ENCODE measurements around the gene ARHGAP10. TPM values are rescaled to one million over a fixed set of nuclear protein-coding genes. Genes with fewer than 3 reads are reported as not detected.

ARHGAP10 gene
- total and polyA plus RNA-seq, 3 donors from 2014 or later = 17.4 to 108 (median 83.5) TPM

GRCh38 chr4:147975325-147975724 is 243.4 kb downstream of the ARHGAP10 start:
- 75 to 79% methylated on average over 3 of the region's 3 CpGs for WGBS, 2 donors
- Histone ChIP-seq H3K4me3 (no peak overlapping the region), H3K27me3 (no peaks in the 10 kb centered on the region), H3K9me3 (no peaks in the 10 kb centered on the region), H3K36me3 (ENCODE audit: low read depth, missing control alignments) (no peaks in the 10 kb centered on the region), H3K4me1 (peaks cover 8% of the 10 kb centered on the region), H3K27ac (no peak overlapping the region)
- intact Hi-C loops (cut with DNase I; ENCODE audit: low total_unique reads) = no loop called here
- TF ChIP-seq, protein P1, sequence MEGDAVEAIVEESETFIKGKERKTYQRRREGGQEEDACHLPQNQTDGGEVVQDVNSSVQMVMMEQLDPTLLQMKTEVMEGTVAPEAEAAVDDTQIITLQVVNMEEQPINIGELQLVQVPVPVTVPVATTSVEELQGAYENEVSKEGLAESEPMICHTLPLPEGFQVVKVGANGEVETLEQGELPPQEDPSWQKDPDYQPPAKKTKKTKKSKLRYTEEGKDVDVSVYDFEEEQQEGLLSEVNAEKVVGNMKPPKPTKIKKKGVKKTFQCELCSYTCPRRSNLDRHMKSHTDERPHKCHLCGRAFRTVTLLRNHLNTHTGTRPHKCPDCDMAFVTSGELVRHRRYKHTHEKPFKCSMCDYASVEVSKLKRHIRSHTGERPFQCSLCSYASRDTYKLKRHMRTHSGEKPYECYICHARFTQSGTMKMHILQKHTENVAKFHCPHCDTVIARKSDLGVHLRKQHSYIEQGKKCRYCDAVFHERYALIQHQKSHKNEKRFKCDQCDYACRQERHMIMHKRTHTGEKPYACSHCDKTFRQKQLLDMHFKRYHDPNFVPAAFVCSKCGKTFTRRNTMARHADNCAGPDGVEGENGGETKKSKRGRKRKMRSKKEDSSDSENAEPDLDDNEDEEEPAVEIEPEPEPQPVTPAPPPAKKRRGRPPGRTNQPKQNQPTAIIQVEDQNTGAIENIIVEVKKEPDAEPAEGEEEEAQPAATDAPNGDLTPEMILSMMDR (IDR thresholded peaks at IDR 0.05) = no peak
- no peak for DNase-seq

DNA sequence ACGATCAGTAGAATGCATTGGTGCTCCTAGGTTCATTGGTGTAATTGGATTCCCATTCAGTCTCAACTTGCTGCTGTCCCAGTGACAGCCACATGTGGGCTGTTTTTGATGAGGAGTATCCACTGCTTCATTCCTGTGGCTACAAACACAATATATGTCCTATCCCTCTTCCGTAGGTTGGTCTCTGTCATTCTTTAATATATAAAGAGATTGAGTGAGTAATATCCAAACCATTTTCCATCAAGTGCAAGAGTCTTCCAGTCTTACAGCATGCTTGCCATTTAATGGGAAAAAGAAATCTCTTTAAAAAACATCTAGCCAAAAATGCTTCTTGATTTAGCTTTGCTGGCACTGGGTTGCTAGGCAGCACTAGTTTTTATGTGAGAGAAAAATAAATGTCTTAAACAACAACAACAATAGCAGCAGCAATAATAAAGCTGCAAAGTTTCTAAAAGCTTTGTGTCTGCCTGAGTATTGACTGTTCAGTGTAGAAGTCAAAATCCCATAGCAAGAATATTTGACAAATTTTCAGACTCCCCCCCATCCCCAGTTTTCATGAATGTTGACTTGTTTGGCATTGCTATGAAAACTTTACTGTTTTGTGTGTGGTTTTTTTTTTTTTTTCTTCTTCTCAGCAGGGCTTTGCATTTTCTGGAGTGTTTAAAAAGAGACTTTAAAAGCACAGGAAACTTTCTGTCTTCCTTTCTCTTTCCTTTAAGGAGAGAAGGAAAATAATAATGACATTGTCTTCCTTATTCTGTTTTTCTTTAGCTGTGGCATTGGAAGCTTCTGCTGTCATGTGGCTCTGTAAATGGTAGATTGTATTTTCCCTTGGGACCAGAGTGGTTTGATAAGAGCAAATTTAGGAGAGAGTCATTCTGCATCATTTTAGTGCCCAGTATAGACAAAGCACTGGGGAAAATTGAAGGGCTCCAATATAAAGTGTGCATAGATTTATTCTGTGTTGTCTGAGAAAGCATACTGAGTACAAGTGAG is 244.3 kb downstream of the ARHGAP10 start:
- Histone ChIP-seq H3K9me3 (no peaks in the 10 kb centered on the region), H3K27me3 (no peaks in the 10 kb centered on the region)
- WGBS, 2 donors = 78 to 81% methylated on average over 2 of the region's 2 CpGs

DNA sequence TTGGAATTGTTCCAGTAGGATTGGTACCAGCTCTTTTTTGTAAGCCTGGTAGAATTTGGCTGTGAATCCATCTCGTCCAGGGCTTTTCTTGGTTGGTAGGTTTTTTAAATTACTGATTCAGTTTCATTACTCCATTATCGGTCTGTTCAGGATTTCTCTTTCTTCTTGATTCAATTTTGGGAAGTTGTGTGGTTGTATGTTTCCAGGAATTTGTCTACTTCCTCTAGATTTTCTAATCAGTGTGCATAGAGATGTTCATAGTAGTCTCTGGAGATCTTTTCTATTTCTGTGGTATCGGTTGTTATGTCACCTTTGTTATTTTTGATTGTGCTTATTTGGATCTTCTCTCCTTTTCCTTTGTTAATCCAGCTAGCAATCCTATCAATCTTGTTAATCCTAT is 248.7 kb downstream of the ARHGAP10 start:
- H3K27ac ChIP-seq = no peak overlapping the region
- no peak overlapping the region for H3K4me3 ChIP-seq
- TF ChIP-seq, protein P1 (IDR thresholded peaks at IDR 0.05) = no peak
- no peak for TF ChIP-seq POLR2A (IDR thresholded peaks at IDR 0.05)
- WGBS, 2 donors = 83 to 84% methylated on average over 3 of the region's 3 CpGs
- no peaks in the 10 kb centered on the region for H3K27me3 ChIP-seq
- no peak for DNase-seq
- H3K36me3 ChIP-seq (ENCODE audit: low read depth, missing control alignments) = no peaks in the 10 kb centered on the region
- H3K4me1 ChIP-seq = peaks cover 5% of the 10 kb centered on the region
- no peaks in the 10 kb centered on the region for H3K9me3 ChIP-seq
- intact Hi-C loops (cut with DNase I; ENCODE audit: low total_unique reads) = no loop called here

More for the DNA sequence above, 244.3 kb downstream of the ARHGAP10 start:
- TF ChIP-seq POLR2A (IDR thresholded peaks at IDR 0.05) = no peak
- TF ChIP-seq, protein P1 (IDR thresholded peaks at IDR 0.05) = no peak
- DNase-seq = no peak
- Histone ChIP-seq H3K4me3 (no peak overlapping the region), H3K27ac (no peak overlapping the region), H3K36me3 (ENCODE audit: low read depth, missing control alignments) (no peaks in the 10 kb centered on the region), H3K4me1 (peaks cover 8% of the 10 kb centered on the region)
- intact Hi-C loops (cut with DNase I; ENCODE audit: low total_unique reads) = no loop called here

- H3K4me1 ChIP-seq = peaks cover 1% of the 10 kb centered on the region
- 91 to 97% methylated on average over 1 of the region's 1 CpG for WGBS, 2 donors
Observed at GRCh38 chr4:147981305-147981704, 249.4 kb downstream of the ARHGAP10 start.

More at GRCh38 chr4:147981305-147981704, 249.4 kb downstream of the ARHGAP10 start:
- intact Hi-C loops (cut with DNase I; ENCODE audit: low total_unique reads) = no loop called here
- no peaks in the 10 kb centered on the region for H3K36me3 ChIP-seq (ENCODE audit: low read depth, missing control alignments)
- H3K27ac ChIP-seq = no peak overlapping the region
- H3K27me3 ChIP-seq = no peaks in the 10 kb centered on the region
- no peaks in the 10 kb centered on the region for H3K9me3 ChIP-seq
- DNase-seq = no peak
- TF ChIP-seq, protein P1 (IDR thresholded peaks at IDR 0.05) = no peak
- TF ChIP-seq POLR2A (IDR thresholded peaks at IDR 0.05) = no peak
- H3K4me3 ChIP-seq = no peak overlapping the region

All from testis (tissue), 3 donors.